ENCODE results near the gene CADPS2. TPM values are rescaled to one million over a fixed set of nuclear protein-coding genes. Genes with fewer than 3 reads are reported as not detected.
"Not testable (repeated sequence)": the region's sequence is repeated elsewhere in the genome, so short reads cannot be mapped to it uniquely, and the experiment has no call there.

Gene CADPS2
- total and polyA plus RNA-seq, 7 donors, result 1.5 to 3.6 (median 2.1) TPM

GRCh38 chr7:122686360-122686878 is 199.8 kb downstream of the CADPS2 start:
- H3K9me3 ChIP-seq, result no peaks in the 10 kb centered on the region
- no peak overlapping the region for H3K27ac ChIP-seq
- TF ChIP-seq CTCF (IDR thresholded peaks at IDR 0.05), result no peak
- WGBS, 3 donors, result 47 to 55% (median 48%) methylated on average over 10 of the region's 10 CpGs
- H3K4me1 ChIP-seq, result no peaks in the 10 kb centered on the region
- DNase-seq (no peak), ATAC-seq (no peak)
- no peaks in the 10 kb centered on the region for H3K36me3 ChIP-seq (ENCODE audit: insufficient read depth in 1 of 2, low read depth in 1 of 2)
- H3K27me3 ChIP-seq (ENCODE audit: insufficient read depth in 3 of 3, low read length in 2 of 3), result no peaks in the 10 kb centered on the region
- intact Hi-C loops (cut with DNase I), result no loop called here
- no peak overlapping the region for H3K4me3 ChIP-seq

- H3K9me3 ChIP-seq, result no peaks in the 10 kb centered on the region
- no peak for DNase-seq
- no peak overlapping the region for H3K27ac ChIP-seq
- ATAC-seq, result no peak
- H3K27me3 ChIP-seq (ENCODE audit: insufficient read depth in 3 of 3, low read length in 2 of 3), result no peaks in the 10 kb centered on the region
- no peak for TF ChIP-seq CTCF (IDR thresholded peaks at IDR 0.05)
- 73 to 85% (median 81%) methylated on average over 2 of the region's 2 CpGs for WGBS, 3 donors
- no peak overlapping the region for H3K4me3 ChIP-seq
- H3K4me1 ChIP-seq, result no peaks in the 10 kb centered on the region
- H3K36me3 ChIP-seq (ENCODE audit: insufficient read depth in 1 of 2, low read depth in 1 of 2), result no peaks in the 10 kb centered on the region
- intact Hi-C loops (cut with DNase I), result no loop called here
Observed at GRCh38 chr7:122684504-122684903, 201.8 kb downstream of the CADPS2 start.

- intact Hi-C loops (cut with DNase I), result no loop called here
- DNase-seq, result no peak
- H3K27ac ChIP-seq, result no peak overlapping the region
- 41 to 52% (median 46%) methylated on average over 8 of the region's 8 CpGs for WGBS, 3 donors
- no peaks in the 10 kb centered on the region for H3K4me1 ChIP-seq
- TF ChIP-seq CTCF (IDR thresholded peaks at IDR 0.05), result no peak
- no peaks in the 10 kb centered on the region for H3K36me3 ChIP-seq (ENCODE audit: insufficient read depth in 1 of 2, low read depth in 1 of 2)
- no peaks in the 10 kb centered on the region for H3K27me3 ChIP-seq (ENCODE audit: insufficient read depth in 3 of 3, low read length in 2 of 3)
- no peaks in the 10 kb centered on the region for H3K9me3 ChIP-seq
- H3K4me3 ChIP-seq, result no peak overlapping the region
- no peak for ATAC-seq
Observed at GRCh38 chr7:122682815-122683550, 203.3 kb downstream of the CADPS2 start.

GRCh38 chr7:122681186-122681585 is 205.1 kb downstream of the CADPS2 start:
- H3K9me3 ChIP-seq; intact Hi-C loops (cut with DNase I); H3K27ac ChIP-seq; H3K4me1 ChIP-seq; H3K27me3 ChIP-seq (ENCODE audit: insufficient read depth in 3 of 3, low read length in 2 of 3); H3K36me3 ChIP-seq (ENCODE audit: insufficient read depth in 1 of 2, low read depth in 1 of 2); ATAC-seq; DNase-seq; H3K4me3 ChIP-seq: not testable (repeated sequence)
- 97 to 98% (median 97%) methylated on average over 16 of the region's 16 CpGs for WGBS, 3 donors

- Histone ChIP-seq H3K4me3 (no peak overlapping the region), H3K4me1 (no peaks in the 10 kb centered on the region), H3K27ac (no peak overlapping the region), H3K36me3 (ENCODE audit: insufficient read depth in 1 of 2, low read depth in 1 of 2) (no peaks in the 10 kb centered on the region), H3K27me3 (ENCODE audit: insufficient read depth in 3 of 3, low read length in 2 of 3) (no peaks in the 10 kb centered on the region), H3K9me3 (no peaks in the 10 kb centered on the region)
- DNase-seq (no peak), ATAC-seq (no peak)
- TF ChIP-seq CTCF (IDR thresholded peaks at IDR 0.05), result no peak
- intact Hi-C loops (cut with DNase I), result no loop called here
- 63 to 79% (median 65%) methylated on average over 1 of the region's 1 CpG for WGBS, 3 donors
Observed at GRCh38 chr7:122679813-122680212, 206.4 kb downstream of the CADPS2 start.

GRCh38 chr7:122679269-122679709 is 207.0 kb downstream of the CADPS2 start:
- H3K27ac ChIP-seq; intact Hi-C loops (cut with DNase I); H3K4me3 ChIP-seq; H3K27me3 ChIP-seq (ENCODE audit: insufficient read depth in 3 of 3, low read length in 2 of 3); H3K36me3 ChIP-seq (ENCODE audit: insufficient read depth in 1 of 2, low read depth in 1 of 2); DNase-seq; H3K9me3 ChIP-seq; H3K4me1 ChIP-seq; ATAC-seq: not testable (repeated sequence)
- 65 to 79% (median 73%) methylated on average over 9 of the region's 9 CpGs for WGBS, 3 donors

Measured in psoas muscle (tissue), 8 donors.